ENCODE results near the gene IGF2R.
A peak's percentile ranks its signal among the peaks of the same experiment; 100 is the strongest.
"Not testable (repeated sequence)": the region's sequence is repeated elsewhere in the genome, so short reads cannot be mapped to it uniquely, and the experiment has no call there.

IGF2R gene, protein sequence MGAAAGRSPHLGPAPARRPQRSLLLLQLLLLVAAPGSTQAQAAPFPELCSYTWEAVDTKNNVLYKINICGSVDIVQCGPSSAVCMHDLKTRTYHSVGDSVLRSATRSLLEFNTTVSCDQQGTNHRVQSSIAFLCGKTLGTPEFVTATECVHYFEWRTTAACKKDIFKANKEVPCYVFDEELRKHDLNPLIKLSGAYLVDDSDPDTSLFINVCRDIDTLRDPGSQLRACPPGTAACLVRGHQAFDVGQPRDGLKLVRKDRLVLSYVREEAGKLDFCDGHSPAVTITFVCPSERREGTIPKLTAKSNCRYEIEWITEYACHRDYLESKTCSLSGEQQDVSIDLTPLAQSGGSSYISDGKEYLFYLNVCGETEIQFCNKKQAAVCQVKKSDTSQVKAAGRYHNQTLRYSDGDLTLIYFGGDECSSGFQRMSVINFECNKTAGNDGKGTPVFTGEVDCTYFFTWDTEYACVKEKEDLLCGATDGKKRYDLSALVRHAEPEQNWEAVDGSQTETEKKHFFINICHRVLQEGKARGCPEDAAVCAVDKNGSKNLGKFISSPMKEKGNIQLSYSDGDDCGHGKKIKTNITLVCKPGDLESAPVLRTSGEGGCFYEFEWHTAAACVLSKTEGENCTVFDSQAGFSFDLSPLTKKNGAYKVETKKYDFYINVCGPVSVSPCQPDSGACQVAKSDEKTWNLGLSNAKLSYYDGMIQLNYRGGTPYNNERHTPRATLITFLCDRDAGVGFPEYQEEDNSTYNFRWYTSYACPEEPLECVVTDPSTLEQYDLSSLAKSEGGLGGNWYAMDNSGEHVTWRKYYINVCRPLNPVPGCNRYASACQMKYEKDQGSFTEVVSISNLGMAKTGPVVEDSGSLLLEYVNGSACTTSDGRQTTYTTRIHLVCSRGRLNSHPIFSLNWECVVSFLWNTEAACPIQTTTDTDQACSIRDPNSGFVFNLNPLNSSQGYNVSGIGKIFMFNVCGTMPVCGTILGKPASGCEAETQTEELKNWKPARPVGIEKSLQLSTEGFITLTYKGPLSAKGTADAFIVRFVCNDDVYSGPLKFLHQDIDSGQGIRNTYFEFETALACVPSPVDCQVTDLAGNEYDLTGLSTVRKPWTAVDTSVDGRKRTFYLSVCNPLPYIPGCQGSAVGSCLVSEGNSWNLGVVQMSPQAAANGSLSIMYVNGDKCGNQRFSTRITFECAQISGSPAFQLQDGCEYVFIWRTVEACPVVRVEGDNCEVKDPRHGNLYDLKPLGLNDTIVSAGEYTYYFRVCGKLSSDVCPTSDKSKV (N-terminal part only)

GRCh38 chr6:159968295-159969203 lies at the start of gene IGF2R:
Gene IGF2R, plus strand, starts transcription at chr6:159969082. Its CDS starts 165 bp downstream, at chr6:159969247.
- DNase-seq = peak; percentile 89

GRCh38 chr6:159919800-159920199 lies 49.1 kb upstream of the IGF2R start:
- DNase-seq = no peak

- DNase-seq = not testable (repeated sequence)
Observed at GRCh38 chr6:159924150-159924549, 44.7 kb upstream of the IGF2R start.

DNA sequence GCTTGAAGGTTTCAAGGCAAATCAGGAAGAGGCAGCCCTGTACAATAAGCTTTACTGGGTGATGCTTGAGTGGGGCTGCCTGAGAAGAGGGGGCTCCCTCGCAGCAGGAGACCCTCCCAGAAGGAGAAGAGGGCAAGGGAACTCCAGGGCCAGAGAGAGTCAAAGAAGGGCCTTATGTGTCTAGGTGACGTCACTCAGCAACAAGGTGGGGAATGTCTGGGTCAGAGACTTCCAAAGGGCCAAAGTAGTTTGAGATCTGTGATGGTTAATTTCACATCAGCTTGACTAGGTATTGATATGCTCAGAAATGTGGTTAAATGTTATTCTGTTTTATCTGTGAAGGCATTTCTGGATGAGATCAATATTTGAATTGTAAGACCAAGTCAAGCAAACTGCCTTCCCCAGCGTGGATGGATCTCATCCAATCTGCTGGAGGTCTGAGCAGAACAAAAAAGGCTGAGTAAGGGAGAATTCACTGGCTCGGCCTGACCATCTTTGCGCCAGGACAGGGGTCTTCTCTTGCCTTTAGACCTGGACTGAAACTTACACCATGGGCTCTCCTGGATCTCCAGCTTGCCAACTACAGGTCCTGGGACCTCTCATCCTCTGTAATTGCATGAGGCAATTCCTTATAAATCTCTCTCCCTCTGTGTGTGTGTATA lies 42.2 kb upstream of the IGF2R start:
- DNase-seq = no peak

DNA sequence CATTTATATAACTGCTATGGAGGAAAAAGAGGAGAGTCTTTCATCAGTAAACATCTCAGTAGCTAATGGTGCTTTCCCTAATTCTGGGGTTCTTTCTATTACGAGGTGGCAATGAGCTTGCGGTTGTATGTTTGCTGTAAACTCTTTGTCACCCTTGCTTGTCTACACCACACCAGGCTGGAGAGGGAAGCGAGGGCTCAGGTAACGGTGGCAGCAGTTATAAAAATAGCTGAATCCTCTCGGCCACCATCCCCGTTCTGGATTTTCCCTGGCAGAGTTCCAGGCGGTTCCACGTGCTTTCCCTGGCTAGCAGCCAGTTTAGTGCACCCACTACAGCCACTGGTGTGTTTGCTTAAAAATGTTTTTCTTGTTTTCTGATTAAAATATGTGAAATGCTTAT lies 39.1 kb upstream of the IGF2R start:
- no peak for DNase-seq

- DNase-seq = no peak
Observed at GRCh38 chr6:159931112-159931511, 37.8 kb upstream of the IGF2R start.

GRCh38 chr6:159931846-159932245 lies 37.0 kb upstream of the IGF2R start:
- DNase-seq = no peak

- DNase-seq = no peak
Observed at GRCh38 chr6:159933077-159933476, 35.8 kb upstream of the IGF2R start.

DNA sequence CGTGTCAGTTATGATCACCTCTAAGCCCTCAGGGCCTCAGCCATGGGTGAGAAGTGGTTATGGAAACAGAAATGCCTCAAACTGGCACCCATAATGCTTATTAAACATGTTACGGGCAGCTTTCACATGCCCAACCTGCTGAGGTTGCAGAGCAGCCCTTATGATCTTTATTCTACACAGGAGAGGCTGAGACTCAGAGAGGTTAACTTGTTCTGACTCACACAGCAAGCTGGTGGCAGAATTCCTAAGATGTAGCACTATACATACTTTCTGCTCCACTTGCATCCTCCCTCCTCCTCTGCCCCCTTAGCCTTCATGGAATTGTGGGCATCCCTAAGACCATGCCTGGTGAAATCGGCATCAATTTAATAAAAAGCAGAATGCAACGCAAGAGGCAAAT lies 34.7 kb upstream of the IGF2R start:
- peak; percentile 47 for DNase-seq

- DNase-seq = peak; percentile 44
Observed at GRCh38 chr6:159935065-159935464, 33.8 kb upstream of the IGF2R start.

DNA sequence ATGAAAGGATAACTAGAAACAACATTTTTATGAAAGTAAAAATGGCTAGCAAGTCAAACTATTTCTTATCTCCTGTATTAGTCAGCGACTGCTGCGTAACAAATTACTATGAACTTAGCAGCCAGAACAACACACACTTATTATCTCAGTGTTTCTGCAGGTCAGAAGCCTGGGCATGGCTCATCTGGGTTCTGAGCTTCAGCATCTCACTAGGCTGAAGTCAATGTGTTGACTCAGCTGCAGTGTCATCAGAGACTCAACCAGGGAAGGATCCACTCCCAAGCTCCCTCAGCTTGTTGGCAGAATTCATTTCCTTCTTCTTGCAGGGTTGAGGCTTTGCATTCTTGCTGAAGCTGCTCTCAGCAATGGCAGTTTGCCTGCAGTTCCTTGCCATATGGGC lies 33.2 kb upstream of the IGF2R start:
- DNase-seq = peak; percentile 49

GRCh38 chr6:159939591-159940016 lies 29.3 kb upstream of the IGF2R start:
- no peak for DNase-seq

DNA sequence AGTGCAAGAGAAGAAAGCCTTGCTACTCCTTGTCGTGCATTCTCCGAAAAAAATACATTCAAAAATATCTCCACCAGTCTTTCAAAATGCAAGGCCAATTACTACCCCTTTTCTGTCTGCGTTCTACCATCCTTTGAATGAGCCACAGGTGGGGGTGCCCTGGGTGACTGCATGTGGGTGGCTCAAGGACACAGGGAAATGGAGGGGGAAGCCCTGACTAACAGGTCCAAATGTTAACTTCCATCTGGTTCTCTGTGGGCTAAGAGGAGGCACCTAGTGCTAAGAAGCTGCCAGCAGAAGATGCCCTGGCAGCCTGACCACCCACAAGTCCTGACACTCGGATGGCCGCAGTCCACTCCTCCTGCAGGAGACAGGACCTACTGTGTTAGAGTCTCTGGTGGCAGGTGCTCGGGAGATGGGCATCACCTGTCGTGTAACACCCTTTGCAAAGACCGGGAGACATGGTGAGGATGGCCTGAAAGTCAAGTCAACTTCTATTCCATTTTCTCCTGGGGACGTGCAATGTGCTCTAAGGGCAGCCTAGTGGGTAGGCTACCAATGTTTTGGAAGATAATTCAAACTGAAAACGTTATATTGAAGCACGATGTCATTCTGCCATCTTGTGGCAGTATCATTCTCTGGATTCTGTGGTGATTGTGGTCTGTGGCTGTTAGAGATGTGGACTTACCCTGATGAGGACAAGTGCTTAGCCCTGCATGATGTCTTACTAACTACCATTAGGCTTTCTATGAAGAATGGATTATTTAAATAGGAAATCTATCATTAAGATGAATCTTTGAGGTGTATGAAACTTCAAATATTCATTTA lies 27.4 kb upstream of the IGF2R start:
- peak; percentile 64 for DNase-seq

DNA sequence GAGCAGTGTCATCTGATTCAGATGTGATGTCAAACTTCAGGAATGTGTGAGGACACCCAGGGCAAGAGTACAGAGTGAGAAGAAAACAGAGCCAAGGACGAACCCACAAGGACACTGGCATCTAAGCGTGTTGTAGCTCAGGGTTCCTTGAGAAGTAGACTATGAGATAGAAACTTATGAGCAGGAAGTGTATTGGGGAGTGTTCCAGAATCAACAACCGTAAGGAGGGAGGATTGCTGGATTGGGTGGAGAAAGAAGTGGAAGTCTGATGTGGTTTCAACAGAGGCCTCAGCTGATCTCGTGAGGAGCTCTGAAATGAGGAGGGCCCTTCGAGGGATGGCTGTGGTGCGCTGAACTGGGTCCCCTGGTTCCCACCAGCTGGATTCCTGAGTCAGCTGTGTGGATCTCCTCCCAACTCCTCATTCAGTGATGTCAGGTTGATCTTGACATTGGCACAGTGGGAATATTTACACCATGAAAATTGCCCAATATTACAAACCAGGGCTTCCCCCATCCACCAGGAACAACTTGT lies 25.7 kb upstream of the IGF2R start:
- DNase-seq = peak; percentile 83

DNA sequence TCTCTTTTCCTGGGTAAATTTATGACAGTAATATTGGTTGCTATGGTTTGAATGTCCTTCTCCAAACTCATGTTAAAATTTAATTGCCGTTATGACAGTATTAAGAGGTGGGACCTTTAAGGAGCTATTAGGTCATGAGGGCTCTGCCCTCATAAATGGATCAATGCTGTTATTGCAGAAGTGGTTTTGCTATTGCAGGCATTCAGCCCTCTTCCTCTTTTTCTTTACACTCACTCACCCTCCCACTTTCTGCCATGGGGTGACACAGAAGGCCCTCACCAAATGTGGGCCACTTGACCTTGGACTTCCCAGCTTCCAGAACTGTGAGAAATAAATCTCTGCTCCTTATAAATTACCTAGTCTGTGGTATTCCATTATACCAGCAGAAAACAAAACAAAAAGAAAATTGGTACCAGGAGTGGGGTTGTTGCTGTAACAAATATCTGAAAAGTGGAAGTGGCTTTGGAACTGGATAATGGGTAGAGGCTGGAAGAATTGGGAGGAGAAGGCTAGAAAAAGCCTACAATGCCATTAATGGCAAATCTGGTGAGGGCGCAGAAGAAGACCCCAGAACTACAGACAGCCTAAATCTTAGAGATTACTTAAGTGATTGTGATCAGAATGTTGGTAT lies 24.8 kb upstream of the IGF2R start:
- no peak for DNase-seq

- DNase-seq = no peak
Observed at GRCh38 chr6:159945801-159946392, 23.0 kb upstream of the IGF2R start.

GRCh38 chr6:159946912-159947311 lies 22.0 kb upstream of the IGF2R start:
- no peak for DNase-seq

DNA sequence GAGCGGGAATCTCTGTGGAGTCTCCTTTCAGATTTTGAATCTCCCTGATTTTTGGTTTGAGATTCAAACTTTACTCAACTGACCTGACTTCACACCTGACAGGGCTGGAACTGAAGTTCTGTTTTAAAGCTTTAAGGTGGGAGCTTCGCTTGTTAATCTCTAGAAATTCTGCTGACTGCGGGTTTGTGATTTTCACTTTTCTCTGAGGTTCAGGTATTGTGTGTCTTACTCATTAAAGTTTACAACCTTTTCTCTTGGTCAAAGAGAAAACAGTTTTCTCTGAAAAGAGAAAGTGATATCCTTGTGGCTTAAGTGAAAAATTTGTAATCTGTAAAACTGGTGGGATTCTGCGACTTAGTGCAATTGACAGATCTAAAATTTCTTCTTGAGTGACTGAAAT lies 20.7 kb upstream of the IGF2R start:
- no peak for DNase-seq

- DNase-seq = no peak
Observed at GRCh38 chr6:159951772-159952171, 17.1 kb upstream of the IGF2R start.
